H1 (cell line): Measurements from ENCODE around the gene EDC3. TPM values are rescaled to one million over a fixed set of nuclear protein-coding genes. Genes with fewer than 3 reads are reported as not detected.

ENCODE experiments used
- RXRA ChIP-seq: IDR thresholded peaks from 2 replicates; pipeline ENCODE4 v1.6.1; 2011; ENCODE audit warnings: low read depth, mild to moderate bottlenecking, low read length, moderate library complexity; ENCODE audit not compliant: insufficient read depth
- polyA plus RNA-seq, 7 experiments: library from polyadenylated mRNA; depleted of rRNA in 3 of 7; stranded (reverse) in 5 of 7; unstranded in 2 of 7; fragments of >200 nt in 5 of 7; fragments of 200-250 nt in 2 of 7; gene quantifications; 1 replicate in 5 of 7; 2 replicates in 1 of 7; 4 replicates in 1 of 7; pipeline versions ENCODE4 v1.2.1 to v1.2.3, GENCODE V29; 2011 to 2013; ENCODE audit warnings: missing spikeins in 2 of 7, mixed read lengths in 2 of 7
- total RNA-seq: library from RNA; stranded (reverse); fragmentation: NEBNext Ultra II Directional; extraction: Animal tissue kit (Norgen Biotek cat#: 25700); gene quantifications from 2 replicates; pipeline ENCODE4 v1.2.1, GENCODE V29; 2021

The EDC3 gene
- total and polyA plus RNA-seq, 2 of the 8 experiments (the other 6 are each of a cell fraction or from before 2014, with no cell fraction given), result 45.0 to 50.8 TPM

GRCh38 chr15:74611834-74612233 lies 84.0 kb downstream of the EDC3 start (continued):
- no peak for TF ChIP-seq RXRA
